KMS-11 (cell line): ENCODE results near the gene LRRK1.

ENCODE experiments used
- H2AFZ ChIP-seq: fragments of 200-600 bp; sonication (generic); 2 replicates; pipeline ENCODE4 v1.6.1; 2016; ENCODE audit warnings: antibody characterized with exemption, mixed run types, low read depth
- H3K27ac ChIP-seq: fragments of 200-600 bp; sonication (generic); 2 replicates; pipeline ENCODE4 v1.6.1; 2016; ENCODE audit warnings: mild to moderate bottlenecking, mixed run types
- H3K27me3 ChIP-seq: fragments of 200-600 bp; sonication (generic); 2 replicates; pipeline ENCODE4 v1.6.1; 2017; ENCODE audit warnings: mild to moderate bottlenecking, low read depth, mixed run types, moderate library complexity; ENCODE audit not compliant: insufficient read depth
- H3K36me3 ChIP-seq: fragments of 200-600 bp; sonication (generic); 2 replicates; pipeline ENCODE4 v1.6.1; 2017; ENCODE audit warnings: mild to moderate bottlenecking, mixed run types; ENCODE audit not compliant: insufficient read depth
- H3K4me1 ChIP-seq: fragments of 200-600 bp; sonication (generic); 2 replicates; pipeline ENCODE4 v1.6.1; 2016; ENCODE audit warnings: mild to moderate bottlenecking, low read depth, mixed run types; ENCODE audit not compliant: poor library complexity, severe bottlenecking
- H3K4me2 ChIP-seq: fragments of 200-600 bp; sonication (generic); 2 replicates; pipeline ENCODE4 v1.7.0; 2016; ENCODE audit warnings: mild to moderate bottlenecking, mixed run types
- H3K4me3 ChIP-seq: fragments of 200-600 bp; sonication (generic); IDR thresholded peaks from 2 replicates; pipeline ENCODE4 v1.6.1; 2017; ENCODE audit warnings: low read depth, low read length, mixed read lengths; ENCODE audit not compliant: insufficient read depth
- H3K79me2 ChIP-seq: fragments of 200-600 bp; sonication (generic); 2 replicates; pipeline ENCODE4 v1.6.1; 2016; ENCODE audit warnings: low read depth, mixed run types; ENCODE audit not compliant: insufficient read depth
- H3K9ac ChIP-seq: fragments of 200-600 bp; sonication (generic); 2 replicates; pipeline ENCODE4 v1.6.1; 2016; ENCODE audit warnings: mild to moderate bottlenecking, mixed run types
- H4K20me1 ChIP-seq: fragments of 200-600 bp; sonication (generic); 2 replicates; pipeline ENCODE4 v1.6.1; 2016; ENCODE audit warnings: mild to moderate bottlenecking, mixed run types; ENCODE audit not compliant: insufficient read depth
- CTCF ChIP-seq: fragments of 200-600 bp; sonication (generic); conservative IDR thresholded peaks from 2 replicates; pipeline ENCODE4 v1.6.1; 2017; ENCODE audit warnings: low read depth, mild to moderate bottlenecking, antibody characterized with exemption, low read length, moderate library complexity, mixed read lengths

LRRK1 gene

GRCh38 chr15:101038327-101039003, 119.3 kb downstream of the LRRK1 start:
- no peak overlapping the region for H3K4me3 ChIP-seq
- no peak for TF ChIP-seq CTCF
- no peak overlapping the region for H2AFZ ChIP-seq
- no peaks in the 10 kb centered on the region for H4K20me1 ChIP-seq
- H3K4me1 ChIP-seq, result peaks cover 11% of the 10 kb centered on the region
- H3K36me3 ChIP-seq, result no peaks in the 10 kb centered on the region
- H3K4me2 ChIP-seq, result no peak overlapping the region
- H3K9ac ChIP-seq, result no peak overlapping the region
- no peaks in the 10 kb centered on the region for H3K79me2 ChIP-seq
- no peaks in the 10 kb centered on the region for H3K27me3 ChIP-seq
- H3K27ac ChIP-seq, result no peak overlapping the region

DNA sequence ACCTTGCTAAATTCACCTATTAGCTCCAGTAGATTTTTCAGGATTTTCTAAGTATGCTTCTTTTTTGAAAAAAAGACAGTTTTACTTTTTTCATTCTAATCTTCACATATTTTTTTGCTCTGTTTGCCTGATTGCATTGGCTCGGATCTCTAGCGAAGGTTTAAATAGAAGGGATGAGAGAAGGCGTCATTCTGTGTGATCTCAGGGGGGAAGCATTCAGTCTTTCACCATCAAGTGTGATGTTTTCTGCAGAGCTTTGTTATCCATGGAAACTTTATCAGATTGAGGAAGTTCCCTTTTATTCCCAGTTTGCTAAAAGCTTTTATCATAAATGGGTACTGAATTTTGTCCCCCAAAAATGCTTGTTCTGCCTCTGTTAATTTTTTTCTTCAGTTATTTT, 120.3 kb downstream of the LRRK1 start:
- Histone ChIP-seq H4K20me1 (no peaks in the 10 kb centered on the region), H3K4me1 (peaks cover 6% of the 10 kb centered on the region), H3K9ac (no peak overlapping the region), H3K36me3 (no peaks in the 10 kb centered on the region), H3K27me3 (no peaks in the 10 kb centered on the region), H3K79me2 (no peaks in the 10 kb centered on the region), H3K27ac (no peak overlapping the region), H3K4me3 (no peak overlapping the region), H3K4me2 (no peak overlapping the region), H2AFZ (no peak overlapping the region)
- TF ChIP-seq CTCF, result no peak

- no peaks in the 10 kb centered on the region for H3K36me3 ChIP-seq
These were observed 123.2 kb downstream of the LRRK1 start for GRCh38 chr15:101042320-101042719.

GRCh38 chr15:101043011-101043410, 123.9 kb downstream of the LRRK1 start:
- Histone ChIP-seq H3K27me3 (no peaks in the 10 kb centered on the region), H3K4me1 (no peaks in the 10 kb centered on the region), H3K4me2 (no peak overlapping the region), H3K27ac (no peak overlapping the region), H4K20me1 (no peaks in the 10 kb centered on the region), H3K9ac (no peak overlapping the region), H3K4me3 (no peak overlapping the region), H3K79me2 (no peaks in the 10 kb centered on the region), H2AFZ (no peak overlapping the region), H3K36me3 (no peaks in the 10 kb centered on the region)
- TF ChIP-seq CTCF, result no peak

More at GRCh38 chr15:101042320-101042719, 123.2 kb downstream of the LRRK1 start:
- no peak overlapping the region for H3K4me3 ChIP-seq
- H4K20me1 ChIP-seq, result no peaks in the 10 kb centered on the region
- H3K79me2 ChIP-seq, result no peaks in the 10 kb centered on the region
- no peak overlapping the region for H3K27ac ChIP-seq
- no peak overlapping the region for H3K4me2 ChIP-seq
- H3K27me3 ChIP-seq, result no peaks in the 10 kb centered on the region
- no peak overlapping the region for H2AFZ ChIP-seq
- TF ChIP-seq CTCF, result no peak
- no peak overlapping the region for H3K9ac ChIP-seq
- no peaks in the 10 kb centered on the region for H3K4me1 ChIP-seq
